Activated CD8-positive, alpha-beta memory T cell treated with anti-CD3 and anti-CD28 coated beads for 24 hours (primary cell): ENCODE results near the gene SETD3.

Experiments used
- DNase-seq: peaks from one replicate; pipeline ENCODE4 v3.0.0-alpha.2; 2020

The SETD3 gene

GRCh38 chr14:99387880-99388279 is 92.8 kb downstream of the SETD3 start:
- DNase-seq, result no peak

DNA sequence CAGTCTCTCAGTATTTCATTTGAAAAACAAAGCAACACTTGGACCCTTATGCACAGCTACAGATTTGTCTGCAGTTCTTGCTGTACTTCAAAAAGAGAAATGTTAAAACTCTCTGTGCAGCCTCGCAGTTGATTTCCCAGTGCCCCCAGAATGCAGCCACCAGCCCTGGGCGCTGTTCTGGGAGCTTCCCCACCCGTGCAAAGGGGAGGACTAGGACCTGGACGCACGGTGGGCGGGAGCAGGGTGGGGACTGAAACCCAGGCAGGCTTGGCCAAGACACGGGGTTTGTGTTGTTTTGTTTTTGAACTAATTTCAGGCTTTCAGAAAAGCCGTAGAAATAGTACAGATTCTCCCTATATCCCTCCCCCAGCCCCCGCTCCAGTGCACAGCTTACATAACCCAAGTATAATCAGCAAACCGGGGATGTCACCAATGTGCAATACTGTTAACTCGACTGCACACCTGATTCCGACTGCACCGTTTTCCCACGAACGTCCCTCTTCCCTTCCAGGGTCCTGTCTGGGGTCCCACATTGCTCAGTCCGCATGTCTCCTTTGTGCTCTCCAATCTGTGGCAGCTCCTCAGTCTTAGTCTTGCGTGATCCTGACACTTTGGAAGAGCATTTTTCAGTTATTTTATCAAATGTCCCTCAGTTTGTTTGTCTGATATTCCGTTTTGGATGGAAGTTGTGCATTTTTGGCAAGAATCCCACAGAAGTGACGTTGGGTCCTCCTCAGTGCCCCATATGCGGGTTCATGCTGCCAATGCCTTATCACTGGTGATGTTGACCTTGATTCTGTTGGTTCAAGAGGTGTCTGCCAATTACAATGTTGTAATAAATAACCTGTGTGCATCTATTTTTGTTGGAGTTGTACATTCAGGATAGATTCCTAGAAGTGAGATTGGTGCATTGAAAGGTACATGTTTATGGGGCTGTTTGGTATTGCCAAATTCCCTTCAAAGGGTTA is 95.9 kb downstream of the SETD3 start:
- DNase-seq, result no peak

DNA sequence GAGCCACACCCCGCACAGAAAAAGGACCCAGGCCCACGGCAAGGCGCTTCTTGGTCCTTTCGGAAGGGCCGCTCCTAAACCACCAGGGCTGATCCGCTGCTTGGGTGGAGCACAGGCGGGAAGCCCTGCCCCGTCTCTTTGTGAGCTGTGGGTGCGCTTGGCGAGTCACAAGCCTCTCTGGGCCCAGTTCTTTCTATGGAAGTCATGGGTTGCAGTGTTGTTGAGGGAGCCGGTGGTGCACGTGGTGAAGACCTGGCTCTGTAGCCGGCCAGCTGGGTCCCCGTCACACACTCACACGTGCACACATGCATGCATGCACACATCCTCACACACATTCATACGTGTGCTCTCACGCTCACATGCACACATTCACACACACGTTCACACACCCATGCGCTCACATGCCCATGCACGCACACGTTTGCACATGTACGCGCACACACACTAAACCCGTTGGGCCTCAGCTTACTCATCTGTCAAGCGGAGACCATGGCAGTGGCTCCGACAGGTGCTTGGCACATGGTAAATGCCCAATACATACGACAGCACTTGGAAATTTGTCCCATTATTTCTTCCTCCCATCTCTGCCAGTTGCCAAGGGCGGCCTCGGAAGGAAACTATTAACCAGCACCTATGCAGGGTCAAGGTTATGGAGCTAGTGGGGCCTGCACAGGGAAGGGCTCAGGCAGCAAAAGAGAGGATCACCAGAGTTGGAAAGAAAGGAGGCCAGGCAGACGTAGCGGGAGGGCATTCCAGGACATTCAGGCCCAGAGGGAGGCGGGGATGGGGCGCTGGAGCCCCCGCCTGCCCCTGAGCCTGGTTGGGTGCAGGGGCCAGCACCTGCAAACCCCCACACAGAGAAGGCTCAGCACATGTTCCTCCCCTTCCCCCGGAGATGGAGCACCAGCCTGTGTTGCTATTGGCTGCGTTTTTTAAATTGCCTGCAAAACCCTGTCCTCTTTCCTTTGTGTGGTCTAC is 96.9 kb downstream of the SETD3 start:
- DNase-seq, result no peak

DNA sequence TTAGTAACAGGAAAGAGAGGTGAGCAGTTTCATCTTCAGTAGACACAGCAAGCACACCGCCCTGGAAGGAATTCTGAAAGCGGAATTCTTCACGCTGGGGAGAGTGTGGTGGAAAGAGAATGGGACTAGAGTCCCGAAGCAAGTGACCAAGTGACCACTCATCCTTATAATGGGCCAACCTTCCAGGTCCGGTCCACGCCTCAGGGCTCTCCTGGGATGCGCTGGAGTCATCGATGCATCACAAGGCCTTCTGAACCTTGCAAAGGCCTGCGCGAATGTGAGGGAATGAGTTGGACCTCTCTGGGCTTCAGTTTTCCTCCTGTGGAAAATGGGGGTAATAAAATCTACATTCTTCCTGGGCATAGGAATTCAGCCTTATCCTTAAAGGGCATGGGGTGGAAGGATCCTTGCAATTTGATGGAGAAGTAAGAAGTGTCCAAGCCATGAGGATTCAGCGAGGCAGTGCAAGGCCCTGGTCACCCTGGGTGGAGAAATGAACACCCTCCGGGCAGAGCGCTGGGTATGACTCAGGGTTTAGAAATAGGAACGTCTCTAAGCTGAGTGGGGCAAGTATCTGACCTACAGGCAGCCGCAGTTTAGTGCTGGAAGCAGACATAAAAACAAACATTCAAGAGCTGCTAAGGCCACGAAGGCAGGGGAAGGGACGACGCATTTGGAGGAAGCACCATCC is 97.7 kb downstream of the SETD3 start:
- DNase-seq, result no peak

DNA sequence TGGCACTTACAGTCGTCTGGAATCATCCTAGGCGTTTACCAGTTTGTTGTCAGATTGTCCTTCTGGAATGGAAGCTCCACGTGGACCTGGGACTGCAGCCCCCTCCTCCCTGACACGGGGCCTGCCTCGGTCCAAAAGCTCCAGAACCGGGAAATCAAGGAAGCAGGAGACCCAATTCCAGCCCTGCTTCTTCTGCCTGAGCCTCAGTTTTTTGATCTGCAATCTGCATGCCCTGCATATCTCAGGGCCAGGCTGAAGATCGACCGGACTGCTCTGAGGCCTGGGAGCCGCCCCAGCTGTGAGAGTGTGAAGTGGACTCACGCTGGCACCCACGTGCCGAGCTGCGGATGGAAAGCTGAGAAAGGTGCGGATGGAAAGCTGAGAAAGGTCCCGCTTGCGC is 98.6 kb downstream of the SETD3 start:
- DNase-seq, result no peak

DNA sequence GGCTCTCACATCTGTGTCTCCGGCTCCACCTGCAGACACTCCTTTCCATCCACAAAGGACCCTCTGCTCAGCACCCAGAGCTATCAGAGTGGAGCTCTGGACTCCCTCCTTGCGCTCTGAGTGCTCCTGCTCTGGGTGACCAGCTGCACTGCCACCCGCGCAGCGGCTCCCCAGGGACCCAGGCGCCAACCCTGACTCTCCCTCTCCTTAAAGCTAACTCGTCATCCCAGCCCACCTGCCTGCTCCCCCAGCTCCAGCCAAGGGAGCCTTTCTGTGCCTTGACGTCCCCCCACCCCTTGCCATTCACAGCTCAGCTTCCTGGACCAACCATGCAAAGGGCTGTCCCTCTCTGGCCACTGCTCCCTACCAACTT is 99.0 kb downstream of the SETD3 start:
- no peak for DNase-seq

DNA sequence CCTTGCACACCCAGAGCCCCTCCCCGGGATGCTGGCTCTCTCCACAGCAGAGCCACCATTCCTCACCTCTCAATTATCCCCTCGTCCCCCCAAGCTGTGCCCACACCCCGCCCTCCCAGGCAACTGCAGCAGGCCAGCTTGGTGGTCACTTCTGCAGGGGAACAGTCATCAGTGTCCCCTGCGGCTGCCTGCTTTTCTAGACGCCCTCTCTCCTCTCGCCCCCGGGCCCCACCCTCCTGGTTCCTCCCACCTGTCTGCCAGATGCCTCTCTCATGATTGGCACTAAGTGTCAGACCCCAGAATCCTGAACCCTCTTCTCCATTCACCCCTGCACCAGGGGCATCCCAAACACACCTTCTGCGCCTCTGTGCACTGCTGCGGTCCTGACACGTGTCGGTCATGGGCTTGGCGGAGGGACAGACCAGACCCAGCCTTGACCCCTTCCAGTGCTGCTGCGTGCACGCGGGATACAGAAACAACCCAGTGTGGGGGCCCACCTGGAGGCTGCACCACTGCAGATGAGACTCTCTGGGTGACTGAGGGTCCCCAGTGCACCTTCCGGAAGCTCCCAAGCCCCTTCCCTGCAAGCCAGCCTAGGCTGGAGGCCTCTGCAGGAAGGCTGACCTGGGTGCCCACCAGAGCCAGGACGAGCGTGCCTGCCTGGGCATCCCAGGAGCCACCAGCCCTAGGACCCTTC is 99.5 kb downstream of the SETD3 start:
- DNase-seq, result no peak

- DNase-seq, result no peak
Observed at GRCh38 chr14:99380402-99380801, 100.3 kb downstream of the SETD3 start.

- no peak for DNase-seq
Observed at GRCh38 chr14:99378782-99379214, 101.9 kb downstream of the SETD3 start.

DNA sequence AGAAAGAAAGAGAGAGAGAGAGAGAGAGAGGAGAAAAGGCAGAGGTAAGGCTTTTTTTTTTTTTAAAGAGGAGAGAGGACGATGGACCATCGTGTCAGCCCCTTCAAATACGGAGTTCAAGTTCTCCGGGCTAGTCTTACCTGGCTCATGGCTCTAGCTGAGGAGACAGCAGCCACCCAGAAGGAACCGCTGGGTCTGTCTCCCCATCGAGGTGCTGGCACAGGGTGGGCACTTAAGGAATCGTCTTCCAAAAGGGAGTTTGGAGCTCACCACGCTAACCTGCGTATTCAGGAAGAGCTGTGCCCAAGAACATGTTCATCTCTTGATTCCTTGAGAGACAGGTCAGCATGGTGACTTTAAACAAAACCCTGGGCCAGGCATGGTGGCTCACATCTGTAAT is 102.7 kb downstream of the SETD3 start:
- DNase-seq, result no peak

DNA sequence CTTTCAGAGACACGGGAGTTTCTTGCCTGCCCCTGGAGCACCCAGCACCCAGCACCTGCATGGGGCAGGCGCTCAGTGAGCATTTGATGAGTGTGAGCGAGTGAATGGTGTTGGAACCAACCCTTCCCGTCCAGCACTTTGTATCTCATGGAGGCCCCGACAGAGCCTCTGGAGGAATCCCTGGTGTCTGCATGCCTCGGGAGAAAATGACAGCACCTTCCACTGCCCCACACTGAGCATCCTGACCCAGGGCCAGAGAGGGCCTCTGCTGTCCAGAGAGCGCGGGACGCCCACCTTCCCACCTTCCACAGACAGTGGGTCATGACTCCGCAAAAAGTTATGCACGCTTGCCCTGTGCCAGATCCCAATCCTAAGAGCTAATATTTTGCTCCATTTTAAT is 105.7 kb downstream of the SETD3 start:
- no peak for DNase-seq

DNA sequence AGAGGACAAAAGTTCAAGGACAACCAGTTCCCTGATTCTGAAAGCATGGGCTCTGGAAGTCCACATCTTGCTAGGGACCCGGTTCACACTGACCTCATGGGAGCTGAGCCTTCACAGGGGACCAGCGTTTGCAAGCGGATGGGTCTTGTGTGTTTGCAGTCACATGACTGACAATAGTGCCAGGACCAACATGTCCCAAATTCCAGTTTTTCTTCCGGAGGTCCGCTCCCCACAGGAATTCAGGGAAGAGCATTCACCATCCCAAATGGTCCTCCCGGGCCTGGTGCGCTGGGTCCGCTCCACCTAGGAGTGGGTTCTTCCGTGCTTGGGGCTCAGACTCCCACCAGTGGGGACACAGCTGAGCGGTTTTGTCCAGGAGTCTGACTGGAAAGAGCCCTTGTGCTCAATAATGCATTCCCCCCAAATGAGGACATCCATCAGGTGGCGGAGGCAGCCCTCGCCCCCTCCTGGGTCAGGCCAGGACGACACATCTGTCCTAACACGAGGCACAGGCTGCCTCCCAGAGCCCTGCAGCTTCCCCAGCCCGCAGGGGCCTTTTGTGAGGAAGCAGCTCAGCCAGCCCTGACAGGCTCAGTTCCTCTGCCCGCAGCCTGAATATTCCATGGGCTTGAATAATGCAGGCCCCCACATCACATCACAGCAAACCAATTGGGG is 116.9 kb downstream of the SETD3 start:
- no peak for DNase-seq

GRCh38 chr14:99363051-99363450 is 117.6 kb downstream of the SETD3 start:
- no peak for DNase-seq

- DNase-seq, result no peak
Observed at GRCh38 chr14:99361596-99362215, 119.0 kb downstream of the SETD3 start.

GRCh38 chr14:99360774-99361595 is 119.7 kb downstream of the SETD3 start:
- no peak for DNase-seq

GRCh38 chr14:99359906-99360305 is 120.8 kb downstream of the SETD3 start:
- no peak for DNase-seq

DNA sequence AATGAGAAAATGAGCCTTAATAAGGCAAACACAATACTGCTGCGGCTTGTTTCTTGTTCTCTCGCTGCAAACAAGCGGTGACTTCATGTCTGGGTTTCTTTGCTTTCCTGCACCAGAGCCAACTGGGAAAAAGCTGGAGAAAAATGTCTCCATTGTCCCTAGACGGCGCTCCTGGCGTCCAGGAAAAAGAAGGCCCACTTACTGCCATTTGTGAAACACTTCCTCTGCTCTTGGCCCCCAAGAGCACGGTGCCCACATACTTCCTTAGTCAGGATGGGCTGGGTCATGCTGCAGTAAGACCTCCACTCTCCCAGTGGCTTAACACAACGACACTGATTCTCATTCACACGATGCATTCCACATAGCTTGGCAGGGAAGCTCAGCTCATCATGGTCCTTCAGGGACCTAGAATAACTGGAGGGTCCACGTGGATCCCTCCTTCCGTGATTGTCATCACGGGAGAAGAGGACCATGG is 122.7 kb downstream of the SETD3 start:
- DNase-seq, result no peak

DNA sequence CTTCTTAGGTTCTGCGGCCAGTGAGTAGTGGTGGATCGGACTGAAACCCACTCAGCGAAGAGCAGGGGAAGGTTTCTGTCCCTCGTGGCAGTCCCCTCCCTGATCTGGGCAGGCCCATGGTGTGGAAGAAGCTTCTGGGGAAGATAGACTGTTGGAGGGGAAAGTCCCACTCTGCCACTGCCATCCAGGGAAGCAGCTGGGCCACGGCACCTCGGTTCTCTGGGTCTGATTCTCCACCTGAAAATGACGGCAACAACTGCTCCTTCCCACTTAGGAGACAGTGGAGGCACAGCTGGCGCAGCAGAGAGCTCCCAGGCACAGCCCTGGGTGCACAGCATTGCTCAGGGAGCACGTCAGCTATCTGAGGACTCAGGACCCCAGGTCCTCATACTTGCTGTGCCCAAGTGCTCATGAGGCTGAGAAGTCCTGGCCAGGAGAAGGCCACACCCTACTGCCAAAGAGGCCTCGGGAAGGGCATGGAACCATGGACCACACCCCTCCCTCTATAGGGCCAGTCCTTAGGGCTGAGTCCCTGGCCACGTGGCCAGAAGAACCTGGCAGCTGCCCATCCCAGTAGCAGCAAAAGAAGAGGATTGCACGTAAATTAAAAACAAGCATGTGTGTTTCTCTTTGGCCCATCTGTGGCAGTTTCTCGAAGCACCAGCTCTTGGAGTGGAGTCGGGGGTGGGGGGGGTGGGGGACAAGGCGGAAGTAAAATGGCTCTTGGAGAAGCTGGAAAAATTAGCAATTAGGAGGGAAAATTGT is 123.3 kb downstream of the SETD3 start:
- DNase-seq, result no peak

GRCh38 chr14:99356031-99356608 is 124.5 kb downstream of the SETD3 start:
- DNase-seq, result no peak
